Adrenal gland (tissue), 5 donors: ENCODE data around the gene AHNAK2.

Source experiments
- POLR2A ChIP-seq, 2 donors: fragments of 450-650 bp; IDR thresholded peaks; one replicate each; pipeline ENCODE4 v1.6.1; 2017; ENCODE audit warnings: antibody characterized with exemption in 2 of 2, mild to moderate bottlenecking in 2 of 2, moderate library complexity in 1 of 2
- TF ChIP-seq, protein P1 (sequence below), 6 experiments: fragments of 450-650 bp in 4 of 6; fragments of 200-600 bp in 2 of 6; sonication (generic) in 1 of 6; IDR thresholded peaks; 1 replicate in 5 of 6; 2 replicates in 1 of 6; pipeline versions ENCODE4 v1.5.1 to v1.8.0; 2016 to 2021; ENCODE audit warnings: antibody characterized with exemption in 6 of 6, mild to moderate bottlenecking in 2 of 6, moderate library complexity in 1 of 6
- donor health status: DM: no; HTN: no; CAD: no.

DNA sequence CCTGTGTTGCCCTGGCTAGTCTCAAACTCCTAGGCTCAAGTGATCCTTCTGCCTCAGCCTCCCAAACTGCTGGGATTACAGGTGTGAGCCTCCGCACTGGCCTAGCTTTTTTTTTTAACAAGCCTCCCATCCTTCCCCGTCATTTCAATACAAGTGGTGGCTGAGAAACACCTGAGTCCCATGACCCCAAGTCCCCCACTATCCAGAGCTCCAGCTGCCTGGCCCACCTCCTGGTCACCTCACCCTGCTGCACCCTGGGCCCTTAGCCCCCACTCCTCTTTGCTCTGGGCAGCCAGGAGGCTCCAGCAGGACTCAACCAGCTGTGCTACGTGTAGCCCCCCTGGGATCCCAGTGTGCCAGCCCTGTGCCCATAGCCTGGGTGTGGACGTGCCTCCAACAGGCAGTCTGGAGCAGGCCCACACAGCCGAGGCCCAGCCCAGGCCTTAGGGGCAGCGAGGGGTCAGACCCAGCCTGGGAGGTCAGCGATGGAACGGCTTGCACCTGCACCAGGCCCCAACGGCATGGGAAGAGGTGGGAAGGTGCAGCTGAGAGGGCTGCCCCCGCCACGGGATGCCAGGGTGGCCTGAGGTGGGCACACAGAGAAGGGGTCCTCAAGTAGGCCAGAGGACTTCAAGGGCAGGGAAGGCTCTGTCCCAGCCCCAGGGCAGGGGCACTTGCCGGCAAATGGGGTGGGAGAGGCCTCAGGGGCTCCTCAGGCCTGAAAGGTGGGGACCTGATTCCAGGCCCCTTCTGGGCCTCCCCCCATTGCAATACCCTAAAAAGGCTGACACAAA is 6.5 kb downstream of the AHNAK2 start:
- TF ChIP-seq POLR2A (IDR thresholded peaks at IDR 0.05), result no peak
- TF ChIP-seq, protein P1, sequence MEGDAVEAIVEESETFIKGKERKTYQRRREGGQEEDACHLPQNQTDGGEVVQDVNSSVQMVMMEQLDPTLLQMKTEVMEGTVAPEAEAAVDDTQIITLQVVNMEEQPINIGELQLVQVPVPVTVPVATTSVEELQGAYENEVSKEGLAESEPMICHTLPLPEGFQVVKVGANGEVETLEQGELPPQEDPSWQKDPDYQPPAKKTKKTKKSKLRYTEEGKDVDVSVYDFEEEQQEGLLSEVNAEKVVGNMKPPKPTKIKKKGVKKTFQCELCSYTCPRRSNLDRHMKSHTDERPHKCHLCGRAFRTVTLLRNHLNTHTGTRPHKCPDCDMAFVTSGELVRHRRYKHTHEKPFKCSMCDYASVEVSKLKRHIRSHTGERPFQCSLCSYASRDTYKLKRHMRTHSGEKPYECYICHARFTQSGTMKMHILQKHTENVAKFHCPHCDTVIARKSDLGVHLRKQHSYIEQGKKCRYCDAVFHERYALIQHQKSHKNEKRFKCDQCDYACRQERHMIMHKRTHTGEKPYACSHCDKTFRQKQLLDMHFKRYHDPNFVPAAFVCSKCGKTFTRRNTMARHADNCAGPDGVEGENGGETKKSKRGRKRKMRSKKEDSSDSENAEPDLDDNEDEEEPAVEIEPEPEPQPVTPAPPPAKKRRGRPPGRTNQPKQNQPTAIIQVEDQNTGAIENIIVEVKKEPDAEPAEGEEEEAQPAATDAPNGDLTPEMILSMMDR (IDR thresholded peaks at IDR 0.05), result no peak
